Posterior cingulate gyrus (tissue), 11 donors: Measurements from ENCODE around the gene TM9SF1.

Source experiments
- DNase-seq, 10 donors: peaks; one replicate each; pipeline versions ENCODE4 v3.0.0 to v3.0.0-alpha.2; 2020 to 2021; ENCODE audit warnings: mixed read lengths in 3 of 10
- intact Hi-C: fragments of 100-400 bp; cut with DNase I; formaldehyde crosslinking; loops from one replicate; pipeline ENCODE4 v1.15.1; 2023

Gene TM9SF1

GRCh38 chr14:24182110-24182882 lies 12.9 kb downstream of the TM9SF1 start:
- peak in 2 of 10 donors; percentile 64 to 71 for DNase-seq
- intact Hi-C loops = no loop called here

- intact Hi-C loops = no loop called here
- DNase-seq = peak in 2 of 10 donors; percentile 49 to 77
Observed at GRCh38 chr14:24181371-24182077, 13.7 kb downstream of the TM9SF1 start.

- DNase-seq = peak in 2 of 10 donors; percentile 23 to 70
- intact Hi-C loops = no loop called here
Observed at GRCh38 chr14:24179961-24180796, 15.1 kb downstream of the TM9SF1 start.

- intact Hi-C loops = no loop called here
- DNase-seq = peak in 1 of 10 donors; percentile 67
Observed at GRCh38 chr14:24179294-24179960, 15.8 kb downstream of the TM9SF1 start.

GRCh38 chr14:24178399-24179178 lies 16.7 kb downstream of the TM9SF1 start:
- intact Hi-C loops = no loop called here
- DNase-seq = peak in 1 of 10 donors; percentile 19

- intact Hi-C loops = no loop called here
- peak in 1 of 10 donors; percentile 46 for DNase-seq
Observed at GRCh38 chr14:24177891-24178290, 17.4 kb downstream of the TM9SF1 start.

GRCh38 chr14:24177041-24177825 lies 18.0 kb downstream of the TM9SF1 start:
- intact Hi-C loops = no loop called here
- DNase-seq = peak in 1 of 10 donors; percentile 39

GRCh38 chr14:24176599-24176998 lies 18.6 kb downstream of the TM9SF1 start:
- peak in 1 of 10 donors; percentile 5 for DNase-seq
- intact Hi-C loops = no loop called here

- peak in 7 of 10 donors; percentile 19 to 90 (median 55) for DNase-seq
- intact Hi-C loops = no loop called here
Observed at GRCh38 chr14:24172871-24173281, 22.4 kb downstream of the TM9SF1 start.

GRCh38 chr14:24172261-24172860 lies 22.9 kb downstream of the TM9SF1 start:
- DNase-seq = peak in 5 of 10 donors; percentile 18 to 86 (median 76)
- intact Hi-C loops = no loop called here

- DNase-seq = peak; percentile 80 to 99 (median 94)
- intact Hi-C loops = no loop called here
Observed at GRCh38 chr14:24171422-24172260, 23.6 kb downstream of the TM9SF1 start, which contains the start of gene REC8. Gene REC8 (plus strand): TSS chr14:24172080. CDS start chr14:24172553, 473 bp downstream.

- intact Hi-C loops = no loop called here
- peak in 1 of 10 donors; percentile 12 for DNase-seq
Observed at GRCh38 chr14:24167469-24168114, 27.6 kb downstream of the TM9SF1 start.

GRCh38 chr14:24165785-24166184 lies 29.5 kb downstream of the TM9SF1 start:
- DNase-seq = peak in 2 of 10 donors; percentile 15 to 16
- intact Hi-C loops = no loop called here

GRCh38 chr14:24164518-24164991 lies 30.7 kb downstream of the TM9SF1 start:
- peak in 3 of 10 donors; percentile 57 to 78 (median 68) for DNase-seq
- intact Hi-C loops = no loop called here

- peak in 5 of 10 donors; percentile 17 to 70 (median 31) for DNase-seq
- intact Hi-C loops = no loop called here
Observed at GRCh38 chr14:24162093-24162492, 33.1 kb downstream of the TM9SF1 start.
